Fibroblast of lung (primary cell): ENCODE data around the gene PLEKHM1.

ENCODE experiments used
- CTCF ChIP-seq, 2 donors: IDR thresholded peaks in 1 of 2; conservative IDR thresholded peaks in 1 of 2; 1 replicate in 1 of 2; 2 replicates in 1 of 2; pipeline ENCODE4 v1.5.1; 2011 to 2012; ENCODE audit warnings: low read length in 2 of 2, control low read depth in 1 of 2, inconsistent platforms in 1 of 2, low read depth in 1 of 2, mild to moderate bottlenecking in 1 of 2
- EZH2 ChIP-seq: IDR thresholded peaks from 2 replicates; pipeline ENCODE4 v1.5.1; 2012; ENCODE audit warnings: low read length, control low read depth, mild to moderate bottlenecking; ENCODE audit errors: missing control alignments

- TF ChIP-seq EZH2 (no peak), CTCF (conservative IDR thresholded peaks at IDR 0.05 in 1 of 2, IDR thresholded peaks at IDR 0.05 in 1 of 2; ENCODE audit: low read depth in 1 of 2, low read length in 2 of 2) (no peak)
Observed at GRCh38 chr17:45431531-45432404, 58.8 kb downstream of the PLEKHM1 start.
